Activated T-cell treated with anti-CD3 and anti-CD28 coated beads, Interleukin-2, amount 50 U/mL, for 48 hours (primary cell): ENCODE results near the gene AFF1.
"Not testable (repeated sequence)": the region's sequence is repeated elsewhere in the genome, so short reads cannot be mapped to it uniquely, and the experiment has no call there.

Experiments used
- DNase-seq, 2 experiments: peaks; one replicate each; pipeline ENCODE4 v3.0.0-alpha.2; 2020

The AFF1 gene

DNA sequence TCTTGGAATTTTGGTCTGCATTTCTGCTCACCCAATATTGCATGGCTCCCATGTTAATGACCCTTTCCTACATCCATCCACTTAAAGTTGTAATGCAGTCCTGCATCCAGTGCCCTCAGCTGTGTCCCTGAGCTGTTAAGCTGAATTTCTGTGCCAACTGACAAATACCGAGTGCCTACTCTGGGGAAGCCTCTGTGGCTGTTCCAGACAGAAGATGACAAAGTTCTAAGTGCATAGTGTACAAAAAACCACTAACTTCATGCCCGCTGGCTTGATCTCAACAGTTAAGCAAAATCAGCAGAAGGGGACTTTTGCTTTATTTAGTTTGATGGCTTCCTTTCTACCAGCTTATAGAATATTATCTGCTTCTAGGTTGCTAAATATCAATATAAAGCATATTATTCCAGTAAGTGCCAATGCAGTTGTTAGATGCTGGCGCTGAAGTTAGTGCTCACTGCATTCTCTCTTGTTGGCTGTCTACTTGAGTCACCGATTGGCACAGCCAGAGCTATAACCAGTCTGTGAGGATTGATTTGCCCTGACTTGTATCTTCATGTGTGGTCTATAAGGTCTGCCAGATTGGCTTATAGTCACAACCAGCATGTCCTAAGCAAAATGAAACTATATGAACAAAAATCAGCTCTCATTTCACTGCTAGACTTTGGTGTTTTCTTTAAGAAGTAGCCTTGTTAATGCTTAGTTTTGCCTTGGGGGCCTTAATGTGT, 186.7 kb downstream of the AFF1 start:
- DNase-seq, result no peak

DNA sequence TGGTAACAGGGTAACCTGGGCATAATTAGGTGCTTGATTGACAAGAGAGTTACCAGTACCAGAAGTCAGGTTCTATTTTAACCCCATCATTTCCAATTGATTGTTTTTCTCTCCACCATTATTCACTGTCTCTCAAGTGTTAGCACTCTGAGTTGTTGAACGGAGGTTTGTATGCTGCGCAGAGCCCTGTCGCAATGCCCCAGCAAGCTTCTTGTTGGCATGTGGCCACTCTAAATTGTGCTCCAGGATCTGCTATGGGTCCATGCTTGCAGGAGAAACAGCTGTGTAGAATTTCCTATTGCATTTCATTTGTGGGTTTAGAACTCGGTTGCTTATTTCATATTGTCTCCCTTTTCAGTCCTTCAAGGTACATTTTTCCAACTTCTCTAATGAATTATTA, 187.4 kb downstream of the AFF1 start:
- no peak for DNase-seq

DNA sequence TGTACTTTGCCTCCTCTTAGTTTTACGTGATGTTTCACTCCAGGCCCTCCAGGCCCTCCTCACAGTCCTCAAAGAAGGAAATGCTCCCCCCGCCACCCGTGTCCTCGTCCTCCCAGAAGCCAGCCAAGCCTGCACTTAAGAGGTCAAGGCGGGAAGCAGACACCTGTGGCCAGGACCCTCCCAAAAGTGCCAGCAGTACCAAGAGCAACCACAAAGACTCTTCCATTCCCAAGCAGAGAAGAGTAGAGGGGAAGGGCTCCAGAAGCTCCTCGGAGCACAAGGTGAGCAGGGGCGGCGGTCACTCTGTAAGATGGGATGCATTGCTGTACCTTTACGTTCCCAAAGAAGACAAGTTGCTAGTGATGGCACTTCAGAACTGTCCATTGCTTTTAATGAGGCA, 191.2 kb downstream of the AFF1 start:
- no peak for DNase-seq

DNA sequence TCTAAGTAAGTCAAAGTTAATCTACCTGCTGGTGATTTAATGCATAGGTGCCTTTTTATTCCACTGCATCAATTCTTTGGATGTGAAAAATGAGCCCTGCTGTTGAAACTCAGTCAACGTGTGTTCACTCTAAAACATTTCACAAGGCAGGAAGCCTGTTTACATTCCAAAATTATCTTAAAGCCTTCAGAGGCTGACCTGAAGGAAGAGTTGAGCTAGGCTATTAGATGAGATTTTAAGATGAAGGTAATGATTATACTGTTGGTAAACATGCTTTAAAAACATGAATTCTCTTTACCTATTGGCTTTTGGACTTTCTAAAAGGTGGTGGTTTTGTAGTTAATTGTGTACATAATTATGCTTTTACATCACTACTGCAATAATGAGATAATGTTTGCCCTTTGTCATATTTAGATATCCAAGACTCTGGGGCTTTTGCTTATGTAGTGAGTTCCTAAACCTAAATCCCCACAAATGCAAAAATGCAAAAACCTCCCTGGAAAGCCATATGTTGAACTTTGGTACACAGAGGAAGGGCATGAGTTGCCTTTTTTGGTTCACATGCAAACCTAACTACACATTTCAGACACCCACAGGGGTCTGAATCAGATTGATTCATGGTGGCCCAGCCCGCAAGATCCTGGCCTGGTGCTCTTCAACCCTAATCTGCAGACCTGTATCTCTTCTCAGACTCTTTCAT, 193.3 kb downstream of the AFF1 start:
- DNase-seq, result no peak

DNA sequence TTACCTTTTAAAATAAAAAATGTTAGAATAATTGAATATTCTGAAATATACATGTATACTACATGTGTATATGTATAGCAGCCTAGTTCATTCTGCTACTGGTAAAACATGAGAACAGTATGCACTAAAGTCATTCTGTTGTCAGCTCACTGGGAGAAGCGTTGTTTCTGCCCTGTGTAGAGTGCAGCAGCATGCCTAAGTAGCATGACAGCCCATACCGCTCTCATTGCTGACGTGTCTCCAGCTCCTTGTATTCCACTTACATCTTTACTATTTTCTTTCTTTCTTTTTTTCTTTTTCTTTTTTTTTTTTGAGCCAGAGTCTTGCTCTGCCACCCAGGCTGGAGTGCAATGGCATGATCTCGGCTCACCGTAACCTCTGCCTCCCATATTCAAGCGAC, 194.9 kb downstream of the AFF1 start:
- no peak for DNase-seq

DNA sequence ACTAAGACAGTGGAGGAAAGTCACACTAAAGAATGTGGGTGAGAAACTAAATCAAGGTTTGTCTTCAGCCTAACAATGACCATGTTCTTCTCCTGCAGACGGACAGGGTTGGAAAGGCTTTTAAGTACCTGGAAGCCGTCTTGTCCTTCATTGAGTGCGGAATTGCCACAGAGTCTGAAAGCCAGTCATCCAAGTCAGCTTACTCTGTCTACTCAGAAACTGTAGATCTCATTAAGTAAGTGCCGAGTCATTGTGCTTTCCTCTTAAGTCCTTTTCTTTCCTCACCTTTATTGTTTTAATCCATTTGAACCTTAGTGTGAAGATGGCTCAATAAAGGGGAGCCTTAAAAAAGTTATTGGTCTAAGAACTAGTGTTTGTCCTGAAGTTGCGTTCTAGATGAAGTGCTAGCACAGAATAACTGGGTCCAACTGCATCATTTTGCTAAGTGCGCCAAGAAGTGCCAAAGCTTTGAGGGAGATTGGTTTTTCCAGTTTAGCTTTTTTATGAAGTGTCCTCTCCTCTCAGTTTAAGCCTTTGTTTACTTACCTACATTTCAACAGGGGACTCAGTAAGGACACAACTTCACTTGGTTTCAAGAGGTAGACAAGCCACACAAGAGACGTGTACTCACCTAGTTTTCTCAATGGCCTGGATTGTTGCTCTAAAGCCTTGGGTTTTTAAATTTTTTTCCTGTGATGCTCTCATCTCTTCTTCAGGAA, 196.3 kb downstream of the AFF1 start:
- no peak for DNase-seq

DNA sequence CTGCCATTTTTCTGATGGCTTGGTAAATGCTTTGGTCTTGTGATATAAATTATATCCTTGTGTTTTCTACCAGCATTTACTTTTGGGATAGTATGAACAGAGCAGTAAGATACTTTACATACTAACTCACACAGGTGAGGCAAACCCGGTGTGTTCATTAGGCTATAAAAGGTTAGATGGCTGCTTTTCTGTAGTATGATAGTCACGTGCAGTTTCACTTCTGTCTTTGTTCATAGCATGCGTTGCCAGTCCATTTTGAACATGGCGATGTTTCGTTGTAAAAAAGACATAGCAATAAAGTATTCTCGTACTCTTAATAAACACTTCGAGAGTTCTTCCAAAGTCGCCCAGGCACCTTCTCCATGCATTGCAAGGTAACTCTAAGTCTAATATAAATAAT, 197.2 kb downstream of the AFF1 start:
- no peak for DNase-seq

DNA sequence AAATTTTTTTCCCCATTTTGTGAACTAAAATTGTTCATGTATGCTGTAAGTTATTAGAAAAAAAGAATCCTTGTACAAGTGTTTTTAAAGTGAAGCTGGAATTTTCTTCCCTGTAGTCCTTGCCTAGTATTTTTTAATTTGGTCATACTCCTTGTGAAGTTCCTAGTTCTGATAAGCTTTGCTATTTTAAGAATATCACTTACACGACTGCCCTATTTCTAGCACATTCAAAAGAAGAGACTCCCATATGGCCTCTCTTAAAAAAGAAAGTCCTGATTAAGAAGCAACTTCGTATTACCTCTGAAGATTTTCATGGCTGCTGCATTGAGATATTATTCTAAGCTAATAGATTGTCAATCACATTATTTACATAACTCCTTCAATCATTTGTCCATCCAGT, 198.4 kb downstream of the AFF1 start:
- no peak for DNase-seq

DNA sequence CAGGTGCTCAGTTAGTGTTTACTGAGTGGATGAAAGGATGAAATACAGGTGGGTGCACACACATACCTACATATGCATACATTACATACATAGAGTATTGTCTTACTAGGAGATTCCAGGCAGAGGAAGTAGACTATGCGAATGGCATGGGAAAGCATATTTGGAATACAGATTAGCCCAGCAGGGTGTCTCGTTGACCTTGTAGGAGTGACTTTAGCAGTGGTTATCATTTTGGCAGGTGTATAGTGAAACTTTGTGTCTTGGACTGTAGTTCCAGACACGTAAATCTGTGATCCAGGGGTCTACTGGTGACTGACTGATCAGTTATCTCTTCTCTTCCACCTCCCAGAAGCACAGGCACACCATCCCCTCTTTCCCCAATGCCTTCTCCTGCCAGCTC, 199.3 kb downstream of the AFF1 start:
- DNase-seq, result no peak

DNA sequence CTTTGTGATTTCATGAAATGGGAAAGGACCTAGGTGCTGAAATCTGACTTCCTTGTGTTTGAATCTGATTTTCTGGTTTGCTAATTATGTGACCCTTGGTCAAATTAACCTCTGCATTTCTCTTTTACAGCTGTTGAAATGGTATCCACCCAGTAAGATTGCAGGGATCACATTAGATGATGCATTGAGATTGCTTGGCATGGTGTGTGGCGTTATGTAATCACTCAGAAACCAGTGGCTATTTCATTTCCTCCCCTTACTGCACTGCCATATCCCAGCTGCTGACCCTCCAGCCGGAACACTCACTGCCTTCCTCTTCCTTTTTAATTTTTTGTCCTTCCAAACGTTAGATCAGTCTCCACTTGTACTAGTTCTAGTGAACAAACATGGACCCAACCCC, 206.6 kb downstream of the AFF1 start:
- no peak for DNase-seq

DNA sequence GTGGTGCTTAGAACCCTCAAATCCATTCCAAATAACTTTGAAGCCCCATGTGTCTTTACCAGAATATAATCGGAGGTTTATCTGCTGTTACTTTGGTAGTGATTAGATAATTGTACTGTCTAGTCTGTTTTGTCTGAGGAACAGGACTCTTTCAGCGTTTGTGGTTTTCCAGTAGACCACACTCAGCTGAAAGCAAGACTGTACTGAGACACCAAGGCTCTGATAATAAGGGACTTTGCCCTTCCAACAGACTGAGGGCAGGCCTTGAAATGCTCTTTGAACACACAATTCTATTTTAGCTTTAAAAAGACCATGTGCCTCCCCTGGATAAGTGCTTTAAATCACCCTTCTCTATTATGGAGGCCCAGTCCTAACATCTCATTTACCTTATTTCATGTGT, 209.5 kb downstream of the AFF1 start:
- no peak for DNase-seq

DNA sequence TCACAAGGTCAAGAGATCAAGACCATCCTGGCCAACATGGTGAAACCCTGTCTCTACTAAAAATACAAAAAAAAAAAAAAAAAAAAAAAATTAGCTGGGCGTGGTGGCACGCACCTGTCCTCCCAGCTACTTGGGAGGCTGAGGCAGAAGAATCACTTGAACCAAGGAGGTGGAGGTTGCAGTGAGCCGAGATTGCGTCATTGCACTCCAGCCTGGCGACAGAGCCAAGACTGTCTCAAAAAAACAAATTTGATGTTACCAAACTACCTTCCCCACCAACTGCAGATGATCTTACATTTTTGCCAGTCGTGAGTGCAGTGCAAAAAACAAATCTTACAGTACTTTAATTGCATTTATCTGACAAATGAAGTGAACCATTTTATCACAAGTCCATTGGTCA, 211.1 kb downstream of the AFF1 start:
- DNase-seq, result not testable (repeated sequence)

DNA sequence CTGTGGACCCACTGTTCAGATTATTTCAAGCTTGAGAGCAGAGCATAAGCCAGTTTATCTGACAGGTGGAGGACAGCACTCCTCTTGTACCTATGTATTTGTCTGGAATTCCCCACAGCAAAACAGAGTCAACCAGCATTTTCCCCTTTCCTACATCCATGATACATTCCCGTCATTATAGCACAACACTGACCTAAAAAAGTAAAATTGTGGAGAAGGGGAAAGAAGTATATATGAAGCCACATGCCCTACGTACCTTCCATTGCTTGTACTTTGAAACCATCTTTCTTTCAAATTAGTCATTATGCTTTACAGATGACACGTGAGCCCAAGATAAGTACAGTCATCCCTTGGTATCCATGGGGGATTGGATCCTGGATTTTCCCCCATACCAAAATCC, 212.3 kb downstream of the AFF1 start:
- no peak for DNase-seq

DNA sequence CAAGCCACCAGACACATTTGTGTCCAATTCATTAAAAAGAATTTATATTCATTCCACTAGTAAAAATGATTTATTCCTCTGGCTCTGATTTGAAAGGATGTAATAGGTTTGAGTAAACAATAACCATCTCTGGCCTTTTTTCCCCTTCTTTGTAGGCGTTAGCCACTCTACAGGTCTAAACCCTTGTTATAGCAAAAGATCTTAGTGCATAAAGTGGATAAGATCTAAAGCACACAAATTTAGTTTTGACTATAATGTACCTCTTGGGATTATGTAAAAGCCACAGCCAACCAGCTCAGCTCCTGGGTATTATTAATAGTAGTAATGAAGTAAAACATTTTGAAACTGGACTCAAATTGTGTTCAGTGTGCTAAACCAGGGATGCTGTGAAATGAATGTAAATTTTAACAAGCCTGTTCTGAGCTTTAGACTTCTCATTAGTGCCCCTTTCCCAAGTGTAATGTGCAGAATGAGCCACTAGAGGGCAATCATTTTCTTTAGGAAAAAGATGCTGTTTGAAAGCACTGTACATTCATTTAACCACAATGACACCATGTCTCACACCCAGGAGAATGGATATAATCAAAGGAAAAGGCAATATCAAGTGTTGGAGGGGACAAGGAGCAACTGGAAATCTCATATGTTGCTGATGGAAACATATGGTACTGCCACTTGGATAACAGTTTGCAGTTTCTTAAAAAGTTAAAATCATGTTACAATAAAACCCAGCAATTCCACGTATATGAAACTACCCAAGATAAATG, 215.9 kb downstream of the AFF1 start:
- no peak for DNase-seq

DNA sequence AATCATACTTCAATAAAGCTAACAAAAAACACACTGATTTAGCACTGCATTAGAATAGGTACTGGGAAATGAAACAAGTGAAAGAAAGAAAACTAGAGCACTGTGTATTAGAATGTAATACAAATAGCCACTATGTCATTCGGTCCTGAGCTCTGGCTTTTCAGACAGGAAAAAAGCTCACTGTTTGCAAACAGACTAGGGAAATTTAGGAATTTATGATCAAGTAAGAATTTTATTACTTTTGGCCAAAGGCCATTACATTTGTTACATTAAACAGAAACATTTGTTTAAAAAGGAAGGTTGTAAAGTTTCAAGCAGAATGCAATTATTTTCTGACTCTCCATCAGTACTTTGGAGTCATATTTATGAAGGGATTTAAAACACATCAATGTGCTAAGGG, 216.9 kb downstream of the AFF1 start:
- no peak for DNase-seq

DNA sequence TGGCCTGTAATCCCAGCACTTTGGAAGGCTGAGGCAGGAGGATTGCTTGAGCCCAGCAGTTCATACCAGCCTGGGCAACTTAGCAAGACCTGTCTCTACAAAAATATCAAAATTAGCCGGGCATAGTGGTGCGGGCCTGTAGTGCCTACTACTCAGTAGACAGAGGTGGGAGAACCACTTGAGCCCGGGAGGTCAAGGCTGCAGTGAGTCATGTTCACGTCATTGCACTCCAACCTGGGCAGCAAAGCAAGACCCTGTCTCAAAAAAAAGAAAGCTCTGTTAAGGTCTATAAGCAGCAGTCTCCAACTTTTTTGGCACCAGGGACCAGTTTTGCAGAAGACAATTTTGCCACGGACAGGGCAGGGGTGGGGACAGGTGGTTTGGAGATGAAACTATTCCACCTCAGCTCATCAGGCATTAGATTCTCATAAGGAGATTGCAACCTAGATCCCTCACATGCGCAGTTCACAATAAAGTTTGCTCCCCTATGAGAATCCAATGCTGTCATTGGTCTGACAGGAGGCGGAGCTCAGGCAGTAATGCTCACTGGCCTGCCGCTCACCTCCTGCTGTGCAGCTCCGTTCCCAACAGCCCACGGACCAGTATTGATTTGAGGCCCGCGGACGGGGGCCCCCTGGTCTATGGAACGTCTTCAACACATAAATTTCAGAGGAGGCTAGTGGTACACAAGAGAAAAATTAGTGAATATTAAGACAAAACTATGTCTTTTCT, 217.7 kb downstream of the AFF1 start:
- DNase-seq, result no peak

DNA sequence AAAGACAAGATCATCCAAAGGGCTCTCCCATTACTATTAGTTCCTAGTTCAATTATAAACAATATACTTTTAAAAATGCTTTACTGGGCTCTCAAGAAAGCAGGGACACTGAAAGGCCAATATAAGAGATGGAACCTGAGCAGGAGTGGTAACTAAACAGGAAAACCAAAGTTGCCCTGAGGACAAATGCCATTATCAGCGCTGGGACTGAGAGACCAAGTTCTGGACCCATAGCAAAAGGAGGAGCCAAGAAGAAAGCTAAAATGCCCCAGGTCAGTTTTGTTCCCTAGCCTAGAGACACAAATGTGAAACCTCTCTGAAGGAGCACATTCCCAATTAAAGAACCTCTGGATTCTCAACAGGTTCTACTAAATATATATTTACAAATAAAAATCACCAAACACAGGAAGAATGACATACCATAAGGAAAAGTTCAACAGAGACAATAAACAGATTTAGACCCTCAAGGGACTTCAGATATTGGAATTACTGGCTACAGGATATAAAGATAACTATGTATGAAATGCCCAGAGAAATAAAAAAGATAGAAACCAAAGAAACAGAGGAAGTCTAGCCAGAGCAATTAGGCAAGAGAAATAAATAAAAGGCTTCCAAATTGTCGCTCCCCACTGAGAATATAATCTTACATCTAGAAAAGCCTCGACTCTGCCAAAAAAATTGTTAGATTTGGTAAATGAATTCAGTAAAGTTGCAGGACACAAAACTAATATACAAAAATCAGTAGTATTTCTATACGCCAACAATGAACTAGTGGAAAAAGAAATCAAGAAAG, 218.5 kb downstream of the AFF1 start:
- no peak for DNase-seq

DNA sequence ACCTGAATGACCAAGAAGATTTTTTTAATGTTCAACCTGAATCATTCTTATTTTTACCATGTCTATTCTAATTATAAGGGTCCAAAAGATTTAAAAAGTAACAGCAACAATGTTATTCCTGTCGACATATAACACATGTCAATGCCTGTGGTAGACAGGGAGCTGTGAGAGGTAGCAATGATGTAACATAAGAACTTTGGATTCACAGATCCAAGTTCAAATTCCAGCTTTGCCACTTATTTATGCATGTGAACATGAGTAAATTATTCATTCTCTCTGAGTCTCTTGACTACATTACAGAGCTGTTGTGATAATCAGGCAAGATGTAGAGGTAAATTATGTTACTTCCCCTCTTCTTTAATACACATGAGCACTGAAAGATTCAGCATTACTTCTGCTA, 231.1 kb downstream of the AFF1 start:
- DNase-seq, result no peak

DNA sequence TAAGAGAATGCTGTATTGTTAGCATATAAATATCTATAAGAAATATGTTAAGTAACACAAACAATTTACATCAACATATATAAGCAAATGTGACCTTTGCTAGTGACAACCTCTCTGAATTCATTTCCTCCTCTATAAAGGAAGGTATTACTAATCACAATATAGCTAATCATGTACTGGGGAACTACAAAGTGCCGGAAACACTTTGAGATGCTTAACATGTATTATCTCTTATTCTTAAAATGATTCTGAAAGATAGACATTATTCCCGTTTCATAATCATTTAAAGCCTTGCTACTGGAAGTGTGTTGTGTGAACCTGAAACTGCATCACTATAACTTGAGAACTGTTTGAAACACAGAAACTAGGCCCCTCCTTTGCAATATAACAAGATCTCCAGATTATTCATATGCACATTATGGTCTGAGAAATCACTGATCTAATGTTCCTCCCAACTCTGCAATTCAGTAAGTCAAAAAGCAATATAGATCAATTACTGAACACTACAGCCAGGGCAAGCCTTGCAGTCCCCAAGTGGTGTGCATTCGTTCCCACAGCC, 231.6 kb downstream of the AFF1 start:
- no peak for DNase-seq

DNA sequence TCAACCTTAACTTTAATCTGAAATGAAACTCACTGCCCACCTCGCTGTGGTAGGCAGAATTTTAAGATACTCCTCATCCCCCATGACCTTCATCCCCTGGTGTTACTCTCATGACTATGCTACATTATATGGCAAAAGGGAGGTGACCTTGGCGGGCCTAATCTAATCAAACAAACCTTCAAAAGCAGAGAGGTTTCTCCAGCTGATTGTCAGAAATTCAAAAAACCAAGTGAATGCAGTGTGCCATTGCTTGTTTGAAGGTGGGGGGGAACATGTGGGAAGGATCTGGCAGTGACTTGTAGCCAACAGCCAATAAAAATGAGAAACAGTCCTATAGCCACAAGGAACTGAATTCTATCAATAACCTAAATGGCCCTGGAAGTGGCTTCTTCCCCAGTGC, 237.1 kb downstream of the AFF1 start:
- no peak for DNase-seq

DNA sequence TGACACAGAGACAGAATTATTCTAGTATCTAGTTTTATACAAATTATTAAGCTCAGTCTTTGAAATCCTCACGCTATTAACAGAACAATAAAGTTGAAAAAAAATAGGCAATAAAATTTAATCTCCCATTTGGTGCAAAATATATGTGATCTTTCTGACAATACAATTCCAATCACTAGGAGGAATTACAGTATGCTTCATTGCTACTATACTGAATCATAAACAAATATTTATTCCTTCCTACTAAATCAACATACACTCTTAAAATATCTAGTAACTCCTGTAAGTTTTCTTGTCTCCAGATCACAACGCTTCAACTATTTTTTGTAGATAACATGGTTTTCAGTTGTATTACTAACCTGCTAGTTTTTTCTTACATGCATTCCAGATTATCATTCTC, 239.9 kb downstream of the AFF1 start:
- DNase-seq, result no peak

DNA sequence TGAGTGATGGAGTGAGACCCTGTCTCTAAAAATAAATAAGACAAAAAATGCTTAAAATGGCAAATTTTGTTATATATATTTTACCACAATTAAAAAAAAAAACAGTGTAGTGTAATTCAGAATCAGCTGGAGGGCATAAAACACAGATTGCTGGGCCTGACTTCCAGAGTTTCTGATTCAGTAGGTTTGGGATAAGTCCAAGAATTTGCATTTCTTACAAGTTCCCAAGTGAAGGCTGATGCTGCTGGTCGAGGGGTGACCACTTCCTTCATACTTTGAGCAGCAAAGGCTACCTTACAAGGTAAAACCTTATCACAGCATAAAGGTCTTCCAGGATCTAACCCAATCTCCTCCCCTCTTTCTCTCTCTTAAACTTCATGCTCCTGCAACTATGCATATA, 244.9 kb downstream of the AFF1 start:
- DNase-seq, result no peak
